GM12875 (cell line): ENCODE data around the gene TIMP3.

Source experiments
- H3K4me3 ChIP-seq: one replicate; pipeline ENCODE4 v1.5.1; 2011; ENCODE audit warnings: low read depth, low read length, control low read depth
- CTCF ChIP-seq: IDR thresholded peaks from 2 replicates; pipeline ENCODE4 v1.5.1; 2011; ENCODE audit warnings: low read depth, mild to moderate bottlenecking, control low read depth, inconsistent platforms, low read length, moderate library complexity, borderline replicate concordance; ENCODE audit not compliant: insufficient read depth

Gene TIMP3

GRCh38 chr22:32817137-32817730 lies 15.7 kb downstream of the TIMP3 start:
- no peak for TF ChIP-seq CTCF

GRCh38 chr22:32818446-32819115 lies 17.1 kb downstream of the TIMP3 start:
- H3K4me3 ChIP-seq = no peak overlapping the region
- no peak for TF ChIP-seq CTCF

More at GRCh38 chr22:32817137-32817730, 15.7 kb downstream of the TIMP3 start:
- no peak overlapping the region for H3K4me3 ChIP-seq

- no peak for TF ChIP-seq CTCF
- no peak overlapping the region for H3K4me3 ChIP-seq
Measured at GRCh38 chr22:32819120-32819519, 17.6 kb downstream of the TIMP3 start.

GRCh38 chr22:32820131-32821119 lies 18.9 kb downstream of the TIMP3 start:
- no peak overlapping the region for H3K4me3 ChIP-seq
- no peak for TF ChIP-seq CTCF

- TF ChIP-seq CTCF = no peak
- H3K4me3 ChIP-seq = no peak overlapping the region
Measured at GRCh38 chr22:32822179-32822877, 20.8 kb downstream of the TIMP3 start.

GRCh38 chr22:32823024-32823730 lies 21.7 kb downstream of the TIMP3 start:
- TF ChIP-seq CTCF = peak; percentile 60
- H3K4me3 ChIP-seq = no peak overlapping the region
